OCI-LY7 (cell line): ENCODE measurements around the gene SAMD10. TPM values are rescaled to one million over a fixed set of nuclear protein-coding genes. Genes with fewer than 3 reads are reported as not detected.

Source experiments
- BruUV-seq: library from RNA; stranded (reverse); fragments of 400-500 nt; replicated peaks from 2 replicates; lab custom pipeline; 2021; lab: Mats Ljungman, UMichigan
- CTCF ChIA-PET: fragments of 300-600 bp; sonication (Branson Sonifier 250); formaldehyde crosslinking; loops from one replicate; lab custom pipeline; 2022; ENCODE audit warnings: antibody characterized with exemption; ENCODE audit not compliant: unreplicated experiment; lab: Charles Lee
- POLR2A ChIA-PET: fragments of 300-600 bp; sonication (Branson Sonifier 250); formaldehyde crosslinking; loops from one replicate; lab custom pipeline; 2022; ENCODE audit warnings: antibody characterized with exemption; lab: Charles Lee
- DNase-seq: peaks from one replicate; pipeline ENCODE4 v3.0.0-alpha.2; 2015; ENCODE audit warnings: low spot score
- H2AFZ ChIP-seq: fragments of 200-600 bp; sonication (generic), shearing (Covaris generic); 2 replicates; pipeline ENCODE4 v1.6.1; 2014; ENCODE audit warnings: mild to moderate bottlenecking, antibody characterized with exemption, low read length, moderate library complexity
- H3K27ac ChIP-seq: fragments of 200-600 bp; sonication (generic); 2 replicates; pipeline ENCODE4 v1.5.1; 2014; ENCODE audit warnings: mixed run types, low read depth, mild to moderate bottlenecking, moderate library complexity, low read length, inconsistent platforms; ENCODE audit not compliant: poor library complexity, severe bottlenecking
- H3K36me3 ChIP-seq: fragments of 200-600 bp; sonication (generic); 2 replicates; pipeline ENCODE4 v1.6.1; 2014; ENCODE audit warnings: mild to moderate bottlenecking, antibody characterized with exemption, low read length, moderate library complexity, mixed read lengths; ENCODE audit not compliant: insufficient read depth
- H3K4me1 ChIP-seq: fragments of 200-600 bp; sonication (generic); 2 replicates; pipeline ENCODE4 v1.5.1; 2014; ENCODE audit warnings: mild to moderate bottlenecking, low read length; ENCODE audit not compliant: insufficient read depth, poor library complexity, severe bottlenecking
- H3K4me2 ChIP-seq: fragments of 200-600 bp; sonication (generic); 2 replicates; pipeline ENCODE4 v1.6.1; 2014; ENCODE audit warnings: mild to moderate bottlenecking, low read length
- H3K4me3 ChIP-seq: fragments of 200-600 bp; sonication (generic); 2 replicates; pipeline ENCODE4 v1.5.1; 2014; ENCODE audit warnings: mild to moderate bottlenecking, low read depth, low read length; ENCODE audit not compliant: poor library complexity, severe bottlenecking
- H3K79me2 ChIP-seq: fragments of 200-600 bp; sonication (generic); 2 replicates; pipeline ENCODE4 v1.6.1; 2016; ENCODE audit warnings: low read depth, mild to moderate bottlenecking, low read length, moderate library complexity, mixed read lengths; ENCODE audit not compliant: insufficient read depth
- H3K9me2 ChIP-seq: fragments of 200-600 bp; sonication (generic); 2 replicates; pipeline ENCODE4 v1.6.1; 2016; ENCODE audit warnings: mild to moderate bottlenecking, low read length, mixed read lengths; ENCODE audit not compliant: insufficient read depth
- H3K9me3 ChIP-seq: fragments of 200-600 bp; sonication (generic); 2 replicates; pipeline ENCODE4 v1.6.1; 2014; ENCODE audit warnings: mild to moderate bottlenecking, mixed run types, low read length, mixed read lengths
- H4K20me1 ChIP-seq: fragments of 200-600 bp; sonication (generic); 2 replicates; pipeline ENCODE4 v1.6.1; 2014; ENCODE audit warnings: mild to moderate bottlenecking, antibody characterized with exemption, low read length, moderate library complexity, mixed read lengths; ENCODE audit not compliant: insufficient read depth
- EZH2phosphoT487 ChIP-seq: fragments of 200-600 bp; sonication (generic); IDR thresholded peaks from 2 replicates; pipeline ENCODE4 v1.6.1; 2018; ENCODE audit warnings: low read depth, borderline replicate concordance, mild to moderate bottlenecking, mixed run types, antibody characterized with exemption, low read length, moderate library complexity, mixed read lengths
- intact Hi-C: fragments of 100-400 bp; cut with micrococcal nuclease; formaldehyde crosslinking; loops from one replicate; pipeline ENCODE4 v1.10.0; 2022; ENCODE audit not compliant: unreplicated experiment
- total RNA-seq, 2 experiments: library from RNA; depleted of rRNA in 1 of 2; stranded (reverse); fragments of >200 nt in 1 of 2; shearing (Covaris generic) in 1 of 2; gene quantifications; 2 replicates each; pipeline ENCODE4 v1.2.3, GENCODE V29; 2014 to 2022
- TF ChIP-seq, protein P1 (sequence below): fragments of 200-600 bp; sonication (generic); conservative IDR thresholded peaks from 2 replicates; pipeline ENCODE4 v1.5.1; 2014; ENCODE audit warnings: mild to moderate bottlenecking, antibody characterized with exemption, low read length, moderate library complexity, mixed read lengths

Gene SAMD10
- total RNA-seq, 2 experiments from 2014 or later, result 11.9 to 12.0 TPM

DNA sequence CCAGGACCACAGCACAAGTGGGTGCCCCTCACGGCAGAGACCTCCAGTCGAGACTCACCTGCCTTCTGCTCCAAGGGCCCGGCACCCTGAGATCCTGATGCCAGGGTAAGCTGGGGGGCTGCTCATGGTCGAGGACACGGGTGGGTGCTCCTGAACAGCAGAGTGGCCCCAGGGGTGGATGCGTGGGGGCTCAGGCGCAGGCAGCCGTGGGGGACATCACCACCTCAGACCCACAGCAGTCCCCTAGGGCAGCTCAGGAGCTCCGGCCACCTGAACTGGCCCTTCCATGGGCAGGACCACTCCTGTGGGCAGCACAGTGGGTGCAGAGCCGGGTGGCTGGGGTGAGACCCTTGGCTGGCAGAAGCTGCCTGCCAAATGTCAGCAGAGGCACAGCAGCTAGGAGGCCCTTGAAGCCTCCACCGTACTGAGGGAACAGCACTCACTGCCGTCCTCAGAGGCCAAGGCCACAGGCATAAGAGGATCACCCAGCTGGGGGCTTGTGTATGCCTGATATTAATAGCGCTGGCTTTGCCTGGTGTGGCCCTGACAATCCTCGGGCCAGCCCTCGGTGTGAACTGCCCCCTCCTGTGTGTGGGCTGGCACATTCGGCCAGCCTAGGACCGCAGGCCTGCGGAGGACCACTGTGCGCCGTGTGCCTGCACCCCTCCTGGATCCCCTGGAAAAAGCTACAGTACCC is 28.6 kb downstream of the SAMD10 start:
- Histone ChIP-seq H3K79me2 (peaks cover 38% of the 10 kb centered on the region; the same call in 1 of the 2 replicates), H3K9me2 (no peaks in the 10 kb centered on the region), H3K4me3 (no peak overlapping the region), H3K27ac (no peak overlapping the region), H3K9me3 (no peaks in the 10 kb centered on the region), H2AFZ (no peak overlapping the region), H3K4me2 (no peak overlapping the region), H3K36me3 (peaks cover under 1% of the 10 kb centered on the region), H3K4me1 (peaks cover 28% of the 10 kb centered on the region), H4K20me1 (no peaks in the 10 kb centered on the region)
- no TSS peak for BruUV-seq
- intact Hi-C loops, result no loop called here
- DNase-seq, result no peak
- ChIA-PET POLR2A (no interaction called here), CTCF (no interaction called here)
- no peak for TF ChIP-seq EZH2phosphoT487
- TF ChIP-seq, protein P1, sequence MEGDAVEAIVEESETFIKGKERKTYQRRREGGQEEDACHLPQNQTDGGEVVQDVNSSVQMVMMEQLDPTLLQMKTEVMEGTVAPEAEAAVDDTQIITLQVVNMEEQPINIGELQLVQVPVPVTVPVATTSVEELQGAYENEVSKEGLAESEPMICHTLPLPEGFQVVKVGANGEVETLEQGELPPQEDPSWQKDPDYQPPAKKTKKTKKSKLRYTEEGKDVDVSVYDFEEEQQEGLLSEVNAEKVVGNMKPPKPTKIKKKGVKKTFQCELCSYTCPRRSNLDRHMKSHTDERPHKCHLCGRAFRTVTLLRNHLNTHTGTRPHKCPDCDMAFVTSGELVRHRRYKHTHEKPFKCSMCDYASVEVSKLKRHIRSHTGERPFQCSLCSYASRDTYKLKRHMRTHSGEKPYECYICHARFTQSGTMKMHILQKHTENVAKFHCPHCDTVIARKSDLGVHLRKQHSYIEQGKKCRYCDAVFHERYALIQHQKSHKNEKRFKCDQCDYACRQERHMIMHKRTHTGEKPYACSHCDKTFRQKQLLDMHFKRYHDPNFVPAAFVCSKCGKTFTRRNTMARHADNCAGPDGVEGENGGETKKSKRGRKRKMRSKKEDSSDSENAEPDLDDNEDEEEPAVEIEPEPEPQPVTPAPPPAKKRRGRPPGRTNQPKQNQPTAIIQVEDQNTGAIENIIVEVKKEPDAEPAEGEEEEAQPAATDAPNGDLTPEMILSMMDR, result no peak

GRCh38 chr20:63947638-63948456 is 31.6 kb downstream of the SAMD10 start:
- no peak for DNase-seq
- H3K4me2 ChIP-seq, result no peak overlapping the region
- no peak overlapping the region for H3K27ac ChIP-seq
- TF ChIP-seq, protein P1, result no peak
- TF ChIP-seq EZH2phosphoT487, result no peak
- intact Hi-C loops, result no loop called here
- no peaks in the 10 kb centered on the region for H3K9me3 ChIP-seq
- H3K4me1 ChIP-seq, result peaks cover 20% of the 10 kb centered on the region
- POLR2A ChIA-PET, result no interaction called here
- H2AFZ ChIP-seq, result no peak overlapping the region
- no peaks in the 10 kb centered on the region for H3K9me2 ChIP-seq
- BruUV-seq, result no TSS peak
- no peak overlapping the region for H3K4me3 ChIP-seq
- CTCF ChIA-PET, result no interaction called here
- H3K79me2 ChIP-seq, result peaks cover 16% of the 10 kb centered on the region; the same call in 1 of the 2 replicates
- peaks cover 31% of the 10 kb centered on the region; the same call in 1 of the 2 replicates for H3K36me3 ChIP-seq
- no peaks in the 10 kb centered on the region for H4K20me1 ChIP-seq
